NOMO-1 (cell line): ENCODE data around the gene ZBTB46.

Experiments
- DNase-seq, 2 experiments: peaks; one replicate each; lab custom pipeline; 2025; ENCODE audit not compliant: unreplicated experiment in 2 of 2; lab: John Stamatoyannopoulos, UW

ZBTB46 gene

DNA sequence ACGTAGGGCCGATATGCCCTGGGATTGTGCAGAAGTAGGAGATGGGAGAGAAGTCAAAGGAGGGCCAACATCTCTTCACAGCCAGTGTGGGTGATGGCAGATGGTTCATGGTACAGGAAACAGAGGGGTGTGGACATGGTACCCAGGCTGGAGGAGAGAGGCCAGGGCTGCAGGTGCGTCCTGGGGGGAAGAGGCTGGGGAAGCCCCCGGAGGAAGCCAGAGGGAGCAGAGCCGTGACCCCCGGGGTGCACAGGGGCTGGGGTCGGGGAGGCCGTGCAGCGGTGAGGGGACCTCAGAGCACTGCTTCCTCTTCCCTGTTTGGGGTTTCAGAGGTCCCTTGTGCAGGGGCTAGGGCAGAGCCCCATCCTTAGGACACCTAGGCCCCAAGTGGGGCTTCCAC lies 11.2 kb upstream of the ZBTB46 start:
- no peak for DNase-seq

- no peak for DNase-seq
Observed at GRCh38 chr20:63840405-63840828, 9.4 kb upstream of the ZBTB46 start.

DNA sequence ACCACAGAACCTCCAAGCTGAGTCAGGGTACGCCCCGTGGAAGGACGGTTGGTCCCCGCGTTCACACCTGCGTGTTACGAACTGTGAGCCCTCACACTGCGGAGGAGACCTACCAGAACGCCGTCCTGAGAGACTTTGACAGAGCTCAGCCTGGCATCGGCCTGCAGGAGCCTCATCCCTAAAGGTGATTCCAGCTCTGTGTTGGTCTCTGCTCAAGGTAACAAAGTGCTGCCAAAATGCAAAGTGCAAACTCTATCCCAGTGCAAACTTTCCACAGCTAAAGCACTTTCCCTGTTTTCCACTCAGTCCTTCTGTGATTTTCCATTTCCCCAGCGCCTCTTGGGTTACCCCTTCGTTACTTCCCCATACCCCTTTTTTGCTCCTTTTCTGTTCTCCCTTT lies 8.6 kb upstream of the ZBTB46 start:
- DNase-seq = no peak

- no peak for DNase-seq
Observed at GRCh38 chr20:63837479-63837878, 6.4 kb upstream of the ZBTB46 start.

DNA sequence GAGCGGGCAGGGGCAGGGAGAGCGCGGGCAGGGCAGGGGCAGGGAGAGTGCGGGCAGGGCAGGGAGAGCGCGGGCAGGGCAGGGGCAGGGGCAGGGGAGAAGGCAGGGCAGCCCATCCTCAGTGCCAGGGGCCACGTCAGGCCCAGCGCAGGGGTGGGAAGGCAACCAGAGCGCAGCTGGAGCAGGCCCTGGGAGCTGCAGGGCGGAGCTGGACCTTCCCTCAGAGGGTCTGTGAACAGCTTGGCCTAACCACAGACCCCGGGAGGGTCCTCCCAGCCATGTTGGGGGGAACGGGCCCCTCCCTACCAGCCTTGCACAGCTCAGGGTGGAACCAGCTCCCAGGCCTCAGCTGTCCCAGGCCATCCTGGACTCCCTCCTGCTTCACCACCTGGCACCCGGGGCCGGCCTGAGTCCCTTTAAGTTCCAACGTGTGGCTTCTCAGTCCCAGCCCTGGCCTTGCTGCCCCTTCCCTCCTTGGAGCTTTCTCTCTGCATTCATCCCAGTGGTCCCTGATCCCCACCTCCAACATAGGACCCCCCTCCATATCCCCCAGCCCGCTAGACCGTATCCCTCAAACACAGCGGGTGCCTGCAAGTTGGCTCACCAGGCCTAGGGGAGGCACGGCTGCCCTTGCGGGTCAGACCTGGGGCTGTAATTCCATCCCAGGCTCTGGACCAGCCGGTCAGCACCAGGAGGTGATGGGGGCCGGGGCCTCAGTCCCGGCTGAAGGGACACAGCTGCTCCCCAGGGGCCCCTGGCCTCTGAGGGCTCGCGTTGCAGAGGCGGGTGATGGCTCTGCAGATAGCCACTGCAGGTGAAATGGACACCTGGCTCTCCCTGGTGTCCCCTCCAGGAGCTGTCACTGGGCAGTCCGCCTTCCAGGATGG lies 5.6 kb upstream of the ZBTB46 start:
- no peak for DNase-seq

DNA sequence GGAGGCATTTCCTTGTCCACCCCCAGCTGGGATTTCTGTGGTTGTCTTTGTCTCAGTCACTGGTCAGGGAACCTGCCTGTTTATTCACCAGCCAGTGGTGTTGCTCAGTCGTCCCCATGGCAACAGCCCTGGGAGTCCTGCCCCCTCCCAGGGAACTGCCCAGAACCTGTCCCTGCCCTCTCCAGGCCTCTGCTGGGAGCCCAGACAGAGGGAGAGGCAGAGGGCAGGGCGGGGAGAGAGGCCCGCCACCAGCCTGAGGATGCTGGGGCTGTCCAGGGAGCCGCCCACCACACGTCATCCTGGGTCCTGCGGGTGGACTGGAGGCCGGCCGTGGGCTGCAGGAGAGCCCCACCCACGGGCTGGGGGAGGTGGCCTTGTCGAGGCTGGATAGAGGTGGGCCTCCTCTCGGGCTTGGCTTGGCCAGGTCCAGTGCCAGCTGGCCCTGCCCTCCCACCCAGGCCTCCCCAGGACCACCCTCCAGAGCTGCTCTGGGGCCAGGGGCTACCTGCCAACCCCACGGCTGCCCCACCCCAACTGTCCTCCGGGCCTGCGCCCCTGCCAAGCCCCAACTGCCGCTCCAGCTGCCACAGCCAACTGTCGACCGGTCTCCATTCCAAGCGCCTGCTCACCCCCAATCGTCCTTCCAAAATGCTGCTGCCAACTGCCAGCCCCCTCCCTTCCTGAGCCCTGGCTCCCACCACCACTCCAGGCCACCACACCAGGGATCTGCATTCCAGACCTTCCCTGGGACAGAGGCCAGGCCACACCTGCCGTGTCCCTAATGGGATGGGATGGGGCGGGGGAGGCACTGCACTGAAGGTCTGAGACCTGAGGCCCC lies 4.2 kb upstream of the ZBTB46 start:
- no peak for DNase-seq

- DNase-seq = no peak
Observed at GRCh38 chr20:63834491-63834880, 3.4 kb upstream of the ZBTB46 start.

DNA sequence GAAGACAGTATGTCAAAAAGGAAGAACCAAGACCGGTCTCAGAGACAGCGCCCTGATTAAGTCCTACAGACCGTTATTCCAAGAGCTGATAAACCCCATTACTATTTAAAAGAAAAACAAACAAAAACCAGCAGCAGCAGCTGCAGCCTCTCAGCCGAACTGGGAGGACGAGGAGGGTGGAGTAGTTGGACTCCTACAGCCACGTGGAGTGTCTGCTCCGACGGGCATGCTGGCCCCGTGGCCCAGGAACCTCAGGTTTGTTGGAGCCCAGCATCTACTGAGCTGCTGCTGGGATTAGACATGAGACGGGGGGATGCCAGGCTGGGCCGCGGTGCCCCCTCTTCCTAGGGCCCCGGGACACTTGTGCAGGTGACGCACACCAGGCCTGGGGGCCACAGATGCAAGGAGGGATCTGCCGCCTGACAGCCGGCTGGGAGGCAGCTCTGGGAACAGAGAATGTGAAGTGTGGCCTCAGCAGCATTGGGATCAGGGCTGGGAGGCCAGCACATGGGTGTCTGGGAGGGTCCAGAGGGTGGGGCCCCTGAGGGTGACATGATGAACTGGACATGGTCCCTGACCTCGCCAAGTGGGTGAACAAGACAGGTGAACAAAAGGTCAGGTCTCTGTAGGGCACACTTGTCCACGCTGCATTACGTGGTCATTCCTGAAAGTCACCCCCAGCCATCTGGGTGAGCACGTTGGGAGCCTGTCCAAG lies 2.9 kb upstream of the ZBTB46 start:
- DNase-seq = no peak

- DNase-seq = no peak
Observed at GRCh38 chr20:63831993-63832686, 1.1 kb upstream of the ZBTB46 start.

GRCh38 chr20:63831646-63831992 lies 555 bp upstream of the ZBTB46 start:
- no peak for DNase-seq

DNA sequence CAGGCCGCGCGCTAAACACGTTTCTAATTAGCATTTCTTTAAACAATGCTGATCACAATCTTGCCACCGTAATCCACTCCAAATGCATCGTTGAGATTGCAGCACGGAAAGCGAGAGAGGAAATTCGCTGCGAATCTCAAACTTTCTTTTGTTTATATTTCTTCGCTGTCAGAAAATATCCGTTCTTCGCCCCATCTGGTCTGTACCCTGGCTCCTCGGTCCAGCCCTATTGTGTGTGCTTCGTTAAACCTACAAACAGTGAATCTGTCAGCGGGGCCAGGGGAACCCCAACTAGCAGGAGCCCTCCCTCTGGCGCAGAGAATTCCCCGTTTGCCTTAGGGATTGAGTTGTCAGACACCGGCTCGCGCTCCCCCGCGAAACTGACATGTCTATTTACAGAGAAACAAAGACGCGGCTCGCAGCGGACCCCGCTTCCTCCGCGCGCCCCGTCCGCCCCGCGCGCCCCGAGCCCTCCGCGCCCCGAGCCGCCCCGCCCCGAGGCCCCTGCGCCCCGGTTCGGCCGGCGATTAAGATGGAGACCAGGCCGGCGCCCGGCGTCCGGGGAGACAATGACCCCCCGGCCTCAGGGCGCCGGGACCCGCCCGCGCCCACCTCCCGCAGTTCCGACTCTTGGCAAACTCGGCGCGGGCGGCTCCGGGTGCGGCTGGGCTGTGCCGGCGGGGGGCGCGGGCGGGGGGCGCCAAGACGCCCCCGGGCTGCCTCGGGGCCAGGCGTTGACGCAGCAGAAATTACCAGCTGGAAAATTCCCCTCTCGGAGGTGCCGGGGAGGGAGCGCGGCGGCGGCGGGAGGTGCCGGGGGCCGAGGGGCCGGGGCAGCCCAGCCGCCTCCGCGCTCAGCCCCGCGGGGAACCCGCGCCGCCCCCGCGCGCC lies 874 bp downstream of the ZBTB46 start:
- DNase-seq = peak in 1 of 2 experiments; percentile 36

- peak in 1 of 2 experiments; percentile 36 for DNase-seq
Observed at GRCh38 chr20:63829603-63829944, 1.5 kb downstream of the ZBTB46 start.

- DNase-seq = no peak
Observed at GRCh38 chr20:63828951-63829350, 2.1 kb downstream of the ZBTB46 start.

GRCh38 chr20:63828545-63828944 lies 2.5 kb downstream of the ZBTB46 start:
- no peak for DNase-seq

GRCh38 chr20:63828124-63828523 lies 2.9 kb downstream of the ZBTB46 start:
- DNase-seq = no peak

DNA sequence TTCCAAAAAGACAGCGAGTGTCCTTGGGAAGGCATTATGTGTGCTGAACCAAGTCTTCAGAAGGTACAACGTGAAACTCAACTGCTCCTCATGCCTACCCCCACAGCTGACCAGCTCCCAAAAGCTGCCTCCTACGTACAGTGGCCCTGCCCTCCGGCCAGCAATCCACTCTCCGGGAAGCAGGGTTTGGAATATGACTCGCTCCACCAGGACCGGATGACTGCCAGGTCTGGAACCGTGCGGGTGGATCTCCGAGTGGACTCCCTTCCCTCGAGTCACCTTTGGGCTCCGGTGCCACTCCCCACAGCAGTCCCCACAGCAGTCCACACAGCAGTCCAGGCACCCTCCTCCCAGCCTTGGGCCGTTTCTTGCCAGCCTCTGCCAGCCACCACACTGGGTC lies 4.3 kb downstream of the ZBTB46 start:
- DNase-seq = no peak

GRCh38 chr20:63825331-63826118 lies 5.5 kb downstream of the ZBTB46 start:
- no peak for DNase-seq

GRCh38 chr20:63823691-63824311 lies 7.3 kb downstream of the ZBTB46 start:
- no peak for DNase-seq

GRCh38 chr20:63822276-63822696 lies 8.8 kb downstream of the ZBTB46 start:
- peak; percentile 38 to 43 for DNase-seq
